Suprapubic skin (tissue), 4 donors: ENCODE measurements around the gene KBTBD12.

Source experiments
- EP300 ChIP-seq: sonication (generic); formaldehyde crosslinking; IDR thresholded peaks from one replicate; pipeline ENCODE4 v1.6.1; 2017; ENCODE audit warnings: antibody characterized with exemption
- POLR2A ChIP-seq, 2 donors: fragments of 450-650 bp; IDR thresholded peaks; one replicate each; pipeline ENCODE4 v1.6.1; 2017; ENCODE audit warnings: antibody characterized with exemption in 2 of 2, mild to moderate bottlenecking in 2 of 2, moderate library complexity in 2 of 2
- POLR2AphosphoS5 ChIP-seq, 3 donors: sonication (generic); formaldehyde crosslinking; IDR thresholded peaks; one replicate each; pipeline ENCODE4 v1.6.1; 2017; ENCODE audit warnings: antibody characterized with exemption in 3 of 3
- TF ChIP-seq, protein P1 (sequence below), 2 donors: fragments of 200-600 bp in 1 of 2; fragments of 450-650 bp in 1 of 2; sonication (generic) in 1 of 2; IDR thresholded peaks; one replicate each; pipeline ENCODE4 v1.5.1; 2016 to 2019; ENCODE audit warnings: antibody characterized with exemption in 2 of 2, mild to moderate bottlenecking in 1 of 2, moderate library complexity in 1 of 2

DNA sequence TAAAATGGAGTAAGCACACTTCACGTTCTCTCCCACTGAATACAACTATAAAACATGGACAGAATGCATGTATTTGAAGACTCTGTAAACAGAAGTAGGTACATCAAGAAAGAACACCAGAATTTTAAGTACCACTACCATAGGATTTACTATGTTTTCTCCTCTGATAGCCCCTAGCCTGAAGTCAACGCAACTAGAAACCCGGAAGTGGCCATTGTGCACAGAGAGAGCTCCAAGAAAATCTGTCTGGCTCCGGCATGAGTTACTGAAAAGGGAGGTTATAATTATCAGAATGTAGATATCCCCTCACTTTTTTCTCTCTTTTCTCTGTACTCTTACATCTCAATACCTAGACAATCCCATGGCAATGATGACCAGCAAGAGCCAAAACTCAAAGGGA, 23.8 kb downstream of the KBTBD12 start:
- TF ChIP-seq POLR2A (IDR thresholded peaks at IDR 0.05) = no peak
- TF ChIP-seq EP300 = no peak
- no peak for TF ChIP-seq POLR2AphosphoS5 (IDR thresholded peaks at IDR 0.05)
- TF ChIP-seq, protein P1, sequence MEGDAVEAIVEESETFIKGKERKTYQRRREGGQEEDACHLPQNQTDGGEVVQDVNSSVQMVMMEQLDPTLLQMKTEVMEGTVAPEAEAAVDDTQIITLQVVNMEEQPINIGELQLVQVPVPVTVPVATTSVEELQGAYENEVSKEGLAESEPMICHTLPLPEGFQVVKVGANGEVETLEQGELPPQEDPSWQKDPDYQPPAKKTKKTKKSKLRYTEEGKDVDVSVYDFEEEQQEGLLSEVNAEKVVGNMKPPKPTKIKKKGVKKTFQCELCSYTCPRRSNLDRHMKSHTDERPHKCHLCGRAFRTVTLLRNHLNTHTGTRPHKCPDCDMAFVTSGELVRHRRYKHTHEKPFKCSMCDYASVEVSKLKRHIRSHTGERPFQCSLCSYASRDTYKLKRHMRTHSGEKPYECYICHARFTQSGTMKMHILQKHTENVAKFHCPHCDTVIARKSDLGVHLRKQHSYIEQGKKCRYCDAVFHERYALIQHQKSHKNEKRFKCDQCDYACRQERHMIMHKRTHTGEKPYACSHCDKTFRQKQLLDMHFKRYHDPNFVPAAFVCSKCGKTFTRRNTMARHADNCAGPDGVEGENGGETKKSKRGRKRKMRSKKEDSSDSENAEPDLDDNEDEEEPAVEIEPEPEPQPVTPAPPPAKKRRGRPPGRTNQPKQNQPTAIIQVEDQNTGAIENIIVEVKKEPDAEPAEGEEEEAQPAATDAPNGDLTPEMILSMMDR (IDR thresholded peaks at IDR 0.05) = no peak
